GM18858 (cell line): Measurements from ENCODE around the gene PABPN1.

Experiments used
- ATAC-seq: cut with Tn5 transposase; IDR thresholded peaks from one replicate; pipeline ENCODE4 v1.9.1; 2021; ENCODE audit not compliant: unreplicated experiment

Gene PABPN1

DNA sequence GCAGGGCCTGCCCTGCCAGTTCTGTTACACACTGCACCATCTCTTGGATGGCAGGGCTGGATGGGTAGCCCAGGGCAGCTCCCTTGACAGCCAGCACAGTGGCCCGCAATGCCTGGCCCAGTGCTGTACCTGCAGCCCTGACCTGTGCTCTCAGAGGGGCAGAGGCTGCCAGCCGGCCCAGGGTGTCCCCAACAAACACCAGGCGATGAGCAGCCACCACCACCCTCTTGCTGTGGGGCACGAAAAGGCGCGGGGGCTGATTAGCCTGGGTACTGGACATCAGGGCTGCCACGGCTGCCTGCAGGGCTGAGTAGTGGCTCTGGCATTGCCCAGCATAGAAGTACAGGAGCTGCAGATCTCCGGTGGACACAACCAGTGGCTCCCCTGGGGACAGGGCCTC lies 36.0 kb downstream of the PABPN1 start:
- ATAC-seq: no peak

DNA sequence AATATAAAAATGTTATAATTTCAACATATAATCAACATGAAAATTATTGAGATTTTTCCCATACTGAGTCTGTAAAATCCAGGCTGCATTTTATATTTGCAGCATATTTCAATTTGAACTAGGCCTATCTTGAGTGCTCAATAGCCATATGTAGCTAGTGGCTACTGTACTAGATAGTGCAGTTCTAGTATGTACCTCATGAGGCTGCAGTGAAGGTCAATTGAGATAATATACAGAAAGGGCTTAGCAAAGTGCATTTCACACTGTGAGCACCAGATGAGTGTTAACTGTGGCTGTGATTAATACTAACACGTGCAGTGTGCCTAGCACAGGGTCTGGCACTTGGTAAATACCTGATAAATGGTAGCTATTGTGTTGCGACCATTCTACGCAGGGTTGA lies 36.8 kb downstream of the PABPN1 start:
- no peak for ATAC-seq

DNA sequence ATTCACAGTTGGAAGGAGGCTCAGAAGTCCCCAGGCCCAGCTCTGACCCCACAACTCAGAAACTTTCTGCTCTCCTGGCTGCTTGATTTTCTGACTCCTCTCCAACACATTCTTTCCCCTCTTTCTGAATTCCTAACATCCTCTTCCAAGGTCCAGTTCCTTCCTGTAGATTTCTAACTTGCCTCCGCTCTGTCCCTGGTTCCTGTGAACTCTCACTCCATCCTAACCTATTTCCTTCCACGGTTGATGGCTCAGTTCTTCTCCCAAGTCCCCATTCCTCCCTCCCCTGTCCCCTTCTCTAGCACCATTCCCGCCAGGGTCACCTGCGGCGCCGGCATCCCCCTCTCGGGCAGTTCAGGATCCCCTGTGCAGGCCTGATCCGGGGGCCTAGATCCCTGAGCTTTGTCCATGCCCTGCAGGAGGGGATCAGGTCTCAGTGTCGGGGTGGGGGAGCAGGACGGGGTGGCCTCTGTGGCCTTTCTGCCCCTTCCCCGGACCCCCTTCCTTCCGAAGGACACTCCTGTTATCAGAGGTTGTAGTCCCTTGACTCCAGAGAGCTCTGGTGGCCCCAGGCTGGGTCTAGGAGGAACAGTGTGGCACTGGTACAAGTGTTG lies 37.4 kb downstream of the PABPN1 start:
- no peak for ATAC-seq

DNA sequence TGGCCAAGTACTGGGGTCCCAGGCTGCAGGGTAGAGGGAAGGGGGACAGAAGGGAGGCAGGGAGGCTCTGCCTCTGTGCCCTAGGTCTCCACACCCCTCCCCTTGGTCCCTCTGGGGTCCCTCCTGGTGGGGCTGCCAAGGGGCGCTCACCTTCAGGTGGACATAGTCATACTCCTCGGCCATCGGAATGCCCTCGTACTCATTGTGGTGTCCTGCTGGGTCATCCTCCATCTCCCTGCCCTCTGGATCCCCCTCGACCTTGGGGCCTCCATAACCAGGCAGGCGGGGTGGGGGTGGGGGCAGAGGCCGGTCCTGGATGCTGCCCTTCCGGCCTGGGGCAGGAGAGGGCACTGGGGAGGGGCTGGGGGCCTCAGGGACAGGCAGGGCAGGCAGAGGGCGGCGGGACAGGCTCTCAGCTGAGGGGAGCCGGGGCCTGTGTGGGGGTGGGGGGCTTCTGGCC lies 37.9 kb downstream of the PABPN1 start:
- no peak for ATAC-seq

DNA sequence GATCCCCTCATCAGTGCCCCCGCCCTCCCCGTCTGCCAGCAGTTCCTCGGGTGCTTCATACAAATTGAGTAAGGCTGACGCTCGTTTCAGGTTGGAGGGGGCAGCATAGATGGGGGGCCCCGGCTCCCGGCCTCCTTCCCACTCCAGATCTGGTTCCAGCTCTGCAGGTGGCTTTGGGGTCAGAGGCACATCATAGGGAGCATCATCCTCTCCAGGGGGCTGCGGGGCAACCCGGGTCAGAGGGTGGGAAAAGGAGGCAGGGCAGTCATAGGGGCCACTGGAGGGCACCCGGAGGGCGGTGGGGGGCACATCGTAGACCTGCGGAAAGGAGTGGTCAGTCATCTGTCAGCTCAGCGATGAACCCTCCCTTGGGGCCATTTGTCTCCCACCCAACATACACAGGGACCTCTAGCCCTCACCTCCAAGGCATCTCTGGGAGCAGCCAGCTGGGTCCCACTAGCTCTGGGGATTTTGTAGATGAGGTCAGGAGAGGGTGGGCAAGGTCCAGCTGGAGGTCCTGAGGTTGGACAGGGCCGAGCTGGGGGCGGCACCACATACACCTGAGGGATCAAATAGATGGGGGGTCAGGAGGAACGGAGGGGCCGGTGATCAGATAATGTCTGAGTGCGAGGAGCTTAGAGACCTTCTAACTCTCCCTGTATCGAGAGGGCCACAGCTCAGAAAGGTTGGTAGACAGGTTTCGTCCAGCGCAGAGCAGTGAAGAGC lies 38.6 kb downstream of the PABPN1 start:
- no peak for ATAC-seq

DNA sequence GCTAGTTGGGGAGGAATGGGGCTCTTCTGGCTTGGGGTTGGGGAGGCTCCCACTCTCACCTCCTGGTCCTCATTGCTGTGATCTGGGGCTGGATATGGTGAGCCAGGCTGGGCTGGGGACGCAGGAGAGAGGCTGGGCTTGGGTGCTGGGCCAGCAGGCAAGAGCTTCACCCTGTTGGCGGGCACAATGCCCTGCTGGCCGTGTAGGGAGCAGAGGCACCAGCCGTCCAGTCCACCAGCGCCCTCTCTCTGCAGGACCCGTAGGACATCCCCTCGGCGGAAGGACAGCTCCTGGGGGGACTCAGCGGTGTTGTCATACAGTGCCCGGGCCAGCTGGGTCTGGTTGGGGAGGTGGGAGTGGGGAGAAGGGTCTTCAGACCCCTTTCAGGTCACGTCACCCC lies 39.2 kb downstream of the PABPN1 start:
- ATAC-seq: no peak

DNA sequence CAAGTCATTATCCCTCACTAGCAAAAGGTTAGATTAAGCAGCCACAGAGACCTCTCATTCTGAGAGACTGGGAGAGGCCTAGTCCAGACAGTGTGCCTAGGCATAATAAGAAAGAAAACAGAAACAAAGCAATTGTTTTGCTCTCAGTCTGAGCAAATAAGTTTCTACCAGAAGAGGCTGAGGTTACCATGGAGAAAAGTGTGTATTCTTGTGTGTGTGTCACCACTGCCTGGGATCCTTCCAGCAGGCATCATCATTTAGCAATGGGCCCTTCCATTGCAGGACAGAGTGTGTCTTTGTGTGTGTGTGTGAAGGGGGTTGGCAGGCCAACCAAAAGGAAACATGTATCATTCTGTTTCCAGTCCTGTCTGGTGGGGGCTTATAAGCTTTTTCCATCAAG lies 40.1 kb downstream of the PABPN1 start:
- ATAC-seq: no peak

DNA sequence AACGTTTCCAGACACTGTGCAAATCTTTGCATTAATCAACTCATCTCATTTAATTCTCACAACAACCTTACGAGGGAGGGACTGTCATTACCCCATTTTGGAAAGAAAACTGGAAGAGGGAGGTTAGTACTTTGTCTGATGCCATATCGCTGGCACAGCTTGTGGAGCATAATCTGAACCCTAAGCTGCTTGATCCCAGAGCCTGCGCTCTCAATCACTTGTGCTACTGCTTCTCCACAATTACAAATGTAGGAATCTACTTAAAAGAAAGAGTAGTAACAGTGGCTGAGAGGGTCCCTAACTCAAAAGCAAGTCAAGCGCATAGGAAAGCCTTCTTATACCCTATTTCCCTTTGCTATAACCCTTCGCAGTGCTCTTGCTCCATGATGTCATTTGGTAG lies 40.5 kb downstream of the PABPN1 start:
- ATAC-seq: no peak

DNA sequence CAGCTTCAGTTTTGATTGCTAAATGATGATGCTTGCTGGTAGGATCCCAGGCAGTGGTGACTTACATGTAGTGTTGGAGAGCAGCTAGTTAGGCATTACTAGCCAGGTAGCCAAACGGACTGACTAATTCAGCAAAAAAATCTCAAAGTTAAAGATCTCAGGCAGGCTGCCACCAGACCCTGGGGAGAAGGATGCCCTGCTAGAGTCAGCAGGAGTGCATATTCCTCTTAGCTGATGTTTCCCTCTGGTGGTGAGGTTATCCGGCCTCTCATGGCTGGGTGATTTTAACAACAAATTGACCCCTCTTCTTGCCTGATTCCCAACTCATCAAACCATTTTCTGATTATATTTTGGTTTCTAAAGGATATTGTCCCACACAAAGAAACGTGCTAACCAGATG lies 40.9 kb downstream of the PABPN1 start:
- ATAC-seq: no peak

DNA sequence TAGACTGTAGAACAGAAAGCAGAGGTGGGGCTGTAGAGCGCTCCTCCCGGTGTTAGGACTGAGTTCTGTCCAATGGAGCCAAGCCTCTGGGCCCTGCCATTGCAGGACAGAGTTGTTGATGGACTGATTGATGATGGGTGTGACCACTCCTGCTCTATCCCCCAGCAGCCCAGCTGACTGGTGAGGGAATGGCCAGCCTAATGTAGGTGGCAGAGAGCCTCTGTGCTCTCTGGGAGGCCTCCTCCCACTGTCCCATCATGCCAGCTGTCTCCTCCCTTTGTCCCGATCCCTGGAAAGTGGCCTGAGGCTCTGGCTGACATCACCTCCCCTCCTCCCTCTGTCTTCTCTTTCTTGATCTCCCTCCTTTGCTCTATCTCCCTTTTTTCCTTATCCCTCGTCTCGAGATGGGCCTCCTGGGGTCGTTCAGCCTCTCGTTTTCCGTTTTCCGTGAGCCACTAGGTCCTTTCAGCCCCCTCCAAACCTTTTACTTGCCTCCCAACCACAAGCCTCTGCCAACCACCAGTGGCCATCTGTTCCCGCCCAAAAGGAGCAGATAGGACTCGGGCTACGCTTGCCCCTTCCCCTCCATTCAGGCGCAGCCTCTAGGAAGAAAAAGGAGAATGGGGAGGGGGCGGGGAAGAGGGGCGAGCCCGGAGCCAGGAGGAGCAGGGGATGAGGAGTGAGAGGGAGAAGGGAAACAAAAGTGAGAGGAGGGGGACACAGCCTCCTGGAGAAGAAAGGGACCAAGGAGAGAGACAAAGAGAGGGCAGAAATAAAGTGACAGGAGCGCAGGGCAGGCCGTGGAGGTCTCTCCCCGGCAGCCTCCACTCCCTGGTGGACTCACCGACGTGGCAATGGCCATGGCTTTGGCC lies 43.1 kb downstream of the PABPN1 start:
- ATAC-seq: no peak

DNA sequence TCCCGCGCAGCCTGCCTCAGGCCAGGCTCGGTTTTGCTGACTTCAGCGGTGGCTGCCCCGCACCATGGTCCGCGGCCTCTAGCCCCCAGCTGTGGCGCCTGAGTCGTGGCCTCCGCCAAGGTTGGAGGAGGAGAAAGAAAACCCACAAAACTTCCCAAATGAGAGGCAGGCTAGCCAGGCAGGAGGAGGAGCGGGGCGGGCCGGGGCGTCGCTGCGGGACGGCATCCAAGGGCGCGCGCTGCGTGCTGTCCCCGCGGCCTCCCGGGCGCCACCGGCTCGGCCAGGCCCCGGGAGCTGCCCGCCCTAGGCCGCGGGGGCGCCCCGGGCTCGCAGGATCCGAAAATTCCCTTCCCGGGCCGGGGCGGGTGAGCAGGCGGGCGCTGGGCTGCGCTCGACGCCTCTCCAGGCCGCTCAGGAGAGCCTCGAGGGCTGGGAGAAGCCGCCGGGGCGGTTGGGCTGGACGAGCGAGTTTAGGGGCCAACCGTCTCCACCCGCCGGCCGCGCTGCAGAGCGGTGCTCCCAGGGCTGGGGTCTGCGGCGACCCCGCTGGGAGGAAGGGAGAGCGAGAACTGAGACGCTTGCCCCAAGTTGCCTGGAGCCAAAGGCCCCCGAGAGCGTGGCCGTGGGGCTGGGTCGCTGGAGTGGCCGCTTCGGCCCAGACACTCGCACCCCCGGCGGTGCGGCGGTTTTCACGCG lies 43.9 kb downstream of the PABPN1 start, which contains the start of gene EFS:
Gene EFS, minus strand, starts transcription at position 137 of the 696 bp plus-strand sequence. CDS start 147 bp downstream, outside the sequence.
- no peak for ATAC-seq

DNA sequence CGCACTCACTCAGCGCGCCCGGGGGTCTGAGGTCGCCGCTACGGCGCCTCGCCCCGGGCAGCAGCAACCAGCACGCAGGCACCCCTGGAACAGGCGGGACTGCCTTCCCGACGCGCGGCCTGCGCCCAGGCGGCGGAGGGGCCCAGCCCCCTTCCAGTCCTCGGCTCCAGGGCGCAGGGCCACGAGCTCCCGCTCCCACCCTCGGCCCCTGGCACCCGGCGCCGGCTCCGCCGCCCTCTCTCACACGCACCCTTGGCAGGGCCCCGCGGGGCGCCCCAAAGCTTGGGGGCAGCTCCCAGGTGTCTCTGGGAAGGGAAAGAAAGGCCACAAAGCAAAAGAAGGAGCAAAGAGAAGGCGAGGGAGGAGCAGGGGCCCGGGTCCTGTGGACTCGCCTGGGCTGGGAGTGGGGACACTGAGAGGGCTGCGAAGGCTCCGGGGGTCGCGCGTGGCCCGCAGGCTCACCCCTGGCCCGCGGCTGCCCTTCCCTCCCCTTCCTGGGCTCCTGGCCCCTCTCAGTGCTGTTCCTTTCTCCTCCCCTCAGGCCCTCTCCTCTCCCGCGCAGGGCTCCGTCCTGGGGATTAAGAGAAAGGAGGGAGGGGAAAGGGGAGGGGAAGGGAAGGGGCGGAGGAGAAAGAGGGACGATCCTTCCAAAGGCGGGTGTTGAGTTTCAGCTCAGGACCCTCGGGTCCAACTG lies 44.6 kb downstream of the PABPN1 start:
- no peak for ATAC-seq

DNA sequence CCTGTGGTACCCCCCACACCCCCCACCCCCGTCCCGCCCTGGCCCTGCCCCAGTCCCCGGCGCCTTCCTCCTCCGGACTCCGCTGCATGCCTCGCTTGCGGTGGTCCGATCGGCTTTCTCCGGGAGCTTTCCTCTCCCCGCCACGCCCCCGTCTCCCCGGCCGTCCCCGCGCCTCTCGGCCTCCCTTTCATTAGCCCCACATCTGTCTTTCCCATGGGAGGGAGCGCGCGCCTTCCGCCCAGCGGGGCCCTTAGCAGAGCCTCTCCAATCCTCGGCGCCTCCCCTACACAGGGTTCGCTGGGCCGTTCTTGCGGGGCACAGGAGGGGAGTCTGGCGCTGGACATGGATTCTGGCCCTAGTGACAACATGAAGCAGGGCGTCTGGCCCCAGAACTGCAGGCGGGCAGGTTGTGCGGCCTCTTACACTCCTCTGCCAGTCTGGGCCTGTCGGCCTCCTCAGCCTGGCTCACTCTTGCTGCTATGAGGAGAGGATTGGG lies 45.2 kb downstream of the PABPN1 start:
- ATAC-seq: no peak

DNA sequence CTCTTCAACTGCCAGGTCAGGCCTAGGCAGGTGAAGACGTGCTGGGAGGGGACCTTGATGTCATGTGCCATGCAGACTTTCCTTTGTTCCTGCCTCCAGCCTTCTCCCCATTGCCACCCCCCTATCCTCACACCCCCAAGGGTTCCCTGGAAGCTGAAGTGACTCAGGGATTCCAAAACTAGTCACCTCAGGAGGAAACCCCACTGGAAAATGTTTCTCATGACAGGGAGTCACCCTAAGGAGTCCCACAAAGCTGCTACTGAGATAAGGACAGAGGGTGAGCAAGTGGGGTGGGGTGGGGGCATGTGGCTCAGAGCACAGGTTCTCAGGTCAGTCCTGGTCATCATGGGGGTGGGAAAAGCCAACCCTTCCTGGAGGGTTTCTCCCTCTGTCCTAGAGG lies 49.0 kb downstream of the PABPN1 start:
- ATAC-seq: no peak

DNA sequence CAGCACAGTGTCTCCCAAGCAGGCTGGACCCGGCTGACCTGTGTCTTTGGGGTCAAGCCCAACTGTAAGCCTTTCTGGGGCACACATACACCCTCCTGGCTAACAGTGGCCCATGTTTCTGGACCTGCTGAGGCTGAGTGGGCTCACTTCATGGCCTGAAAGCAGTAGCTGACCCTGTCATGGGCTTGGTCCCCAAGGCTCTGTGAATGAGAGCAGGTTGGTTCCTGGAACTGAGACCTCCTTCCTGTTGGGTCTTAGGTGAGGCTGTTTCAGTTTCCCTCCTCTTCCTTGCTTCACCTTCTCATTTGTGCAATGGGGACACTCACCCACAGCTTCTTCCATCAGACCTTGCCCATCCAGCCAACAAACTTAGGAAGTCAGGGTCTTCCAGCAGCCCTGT lies 50.6 kb downstream of the PABPN1 start:
- no peak for ATAC-seq

DNA sequence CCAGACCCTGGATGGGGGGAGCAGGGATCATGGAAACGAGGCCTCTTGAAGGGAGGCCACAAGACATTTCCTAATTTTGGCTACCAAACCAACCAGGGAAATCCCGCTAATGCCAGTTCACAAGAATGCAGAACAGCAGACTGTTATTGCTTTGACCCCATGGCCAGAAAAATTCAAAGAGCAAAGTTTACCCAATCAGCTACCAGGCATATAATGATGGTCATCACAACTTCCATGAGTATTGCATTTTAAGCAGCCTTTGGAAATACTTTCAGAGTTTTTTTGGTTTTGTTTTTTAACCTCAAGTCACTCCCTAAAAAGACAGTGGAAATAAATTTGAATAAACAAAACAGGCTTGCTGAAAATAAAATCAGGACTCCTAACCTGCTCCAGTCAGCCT lies 51.3 kb downstream of the PABPN1 start, which contains the start of gene IL25:
Gene IL25, plus strand, starts transcription at position 301 of the 400 bp plus-strand sequence.
- no peak for ATAC-seq

DNA sequence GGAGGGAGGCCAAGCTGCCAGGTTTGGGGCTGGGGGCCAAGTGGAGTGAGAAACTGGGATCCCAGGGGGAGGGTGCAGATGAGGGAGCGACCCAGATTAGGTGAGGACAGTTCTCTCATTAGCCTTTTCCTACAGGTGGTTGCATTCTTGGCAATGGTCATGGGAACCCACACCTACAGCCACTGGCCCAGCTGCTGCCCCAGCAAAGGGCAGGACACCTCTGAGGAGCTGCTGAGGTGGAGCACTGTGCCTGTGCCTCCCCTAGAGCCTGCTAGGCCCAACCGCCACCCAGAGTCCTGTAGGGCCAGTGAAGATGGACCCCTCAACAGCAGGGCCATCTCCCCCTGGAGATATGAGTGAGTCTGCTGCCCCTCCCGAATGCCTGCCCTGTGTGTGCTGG lies 51.8 kb downstream of the PABPN1 start:
- ATAC-seq: no peak
